GM12892 (cell line): ENCODE data around the gene PAX7.
"Not testable (repeated sequence)": the region's sequence is repeated elsewhere in the genome, so short reads cannot be mapped to it uniquely, and the experiment has no call there.

Experiments
- DNase-seq: peaks from one replicate; pipeline ENCODE4 v3.0.0; 2011; ENCODE audit not compliant: insufficient read length
- FAIRE-seq: peaks from 2 replicates; lab custom pipeline; 2011; peaks lifted over from hg19 to GRCh38; lab: Jason Lieb, UNC
- POLR2A ChIP-seq: IDR thresholded peaks from 2 replicates; pipeline ENCODE4 v1.6.1; 2011; ENCODE audit warnings: low read depth, low read length, control low read depth
- POLR2AphosphoS5 ChIP-seq: IDR thresholded peaks from 2 replicates; pipeline ENCODE4 v1.6.1; 2011; ENCODE audit warnings: low read depth, low read length, control low read depth
- TAF1 ChIP-seq: IDR thresholded peaks from 2 replicates; pipeline ENCODE4 v1.6.1; 2011; ENCODE audit warnings: low read depth, mild to moderate bottlenecking, control low read depth, low read length, borderline replicate concordance

Gene PAX7

DNA sequence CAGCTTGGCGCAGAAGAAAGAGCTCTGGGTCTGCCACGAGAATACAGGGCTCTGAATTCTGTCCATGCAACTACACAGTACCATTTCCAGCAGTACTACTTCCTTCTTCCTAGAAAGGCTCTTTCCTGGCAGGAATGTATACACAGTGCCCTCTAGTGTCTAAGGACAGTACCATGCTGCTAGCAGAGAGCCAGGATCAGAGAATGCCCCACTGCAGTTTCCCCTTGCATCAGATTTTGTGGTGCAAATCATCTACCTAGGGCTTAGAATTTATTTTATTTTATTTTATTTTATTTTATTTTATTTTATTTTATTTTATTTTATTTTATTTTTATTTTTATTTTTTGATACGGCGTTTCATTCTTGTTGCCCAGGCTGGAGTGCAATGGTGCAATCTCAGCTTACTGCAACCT lies 50.8 kb downstream of the PAX7 start:
- FAIRE-seq (peak; percentile 14), DNase-seq (peak; percentile 41)

GRCh38 chr1:18682375-18682774 lies 51.7 kb downstream of the PAX7 start:
- no peak for DNase-seq
- TF ChIP-seq TAF1 (no peak), POLR2A (no peak), POLR2AphosphoS5 (no peak)
- FAIRE-seq: no peak

More for the DNA sequence above, 50.8 kb downstream of the PAX7 start:
- TF ChIP-seq POLR2AphosphoS5: no peak

- FAIRE-seq: no peak
- no peak for DNase-seq
- TF ChIP-seq POLR2AphosphoS5: no peak
- no peak for TF ChIP-seq TAF1
- no peak for TF ChIP-seq POLR2A
These were observed 53.7 kb downstream of the PAX7 start for GRCh38 chr1:18684303-18684702.

GRCh38 chr1:18686540-18686939 lies 55.9 kb downstream of the PAX7 start:
- FAIRE-seq: no peak
- no peak for DNase-seq
- TF ChIP-seq POLR2AphosphoS5 (no peak), POLR2A (no peak), TAF1 (no peak)

- no peak for DNase-seq
- no peak for FAIRE-seq
- no peak for TF ChIP-seq TAF1
- no peak for TF ChIP-seq POLR2AphosphoS5
- no peak for TF ChIP-seq POLR2A
These were observed 56.6 kb downstream of the PAX7 start for GRCh38 chr1:18687273-18687672.

DNA sequence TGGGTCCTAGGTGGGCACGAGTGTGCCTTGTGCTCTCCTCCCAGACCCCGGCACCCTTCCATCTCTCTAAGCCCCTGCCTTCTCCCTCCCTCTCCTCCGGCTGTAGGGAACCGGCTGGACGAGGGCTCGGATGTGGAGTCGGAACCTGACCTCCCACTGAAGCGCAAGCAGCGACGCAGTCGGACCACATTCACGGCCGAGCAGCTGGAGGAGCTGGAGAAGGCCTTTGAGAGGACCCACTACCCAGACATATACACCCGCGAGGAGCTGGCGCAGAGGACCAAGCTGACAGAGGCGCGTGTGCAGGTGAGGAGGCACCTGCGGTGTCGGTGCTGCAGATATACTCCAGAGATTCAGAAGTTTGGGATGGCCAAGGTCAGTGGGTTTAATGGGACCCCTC lies 61.0 kb downstream of the PAX7 start:
- FAIRE-seq (no peak), DNase-seq (no peak)
- TF ChIP-seq POLR2A (no peak), POLR2AphosphoS5 (no peak)

DNA sequence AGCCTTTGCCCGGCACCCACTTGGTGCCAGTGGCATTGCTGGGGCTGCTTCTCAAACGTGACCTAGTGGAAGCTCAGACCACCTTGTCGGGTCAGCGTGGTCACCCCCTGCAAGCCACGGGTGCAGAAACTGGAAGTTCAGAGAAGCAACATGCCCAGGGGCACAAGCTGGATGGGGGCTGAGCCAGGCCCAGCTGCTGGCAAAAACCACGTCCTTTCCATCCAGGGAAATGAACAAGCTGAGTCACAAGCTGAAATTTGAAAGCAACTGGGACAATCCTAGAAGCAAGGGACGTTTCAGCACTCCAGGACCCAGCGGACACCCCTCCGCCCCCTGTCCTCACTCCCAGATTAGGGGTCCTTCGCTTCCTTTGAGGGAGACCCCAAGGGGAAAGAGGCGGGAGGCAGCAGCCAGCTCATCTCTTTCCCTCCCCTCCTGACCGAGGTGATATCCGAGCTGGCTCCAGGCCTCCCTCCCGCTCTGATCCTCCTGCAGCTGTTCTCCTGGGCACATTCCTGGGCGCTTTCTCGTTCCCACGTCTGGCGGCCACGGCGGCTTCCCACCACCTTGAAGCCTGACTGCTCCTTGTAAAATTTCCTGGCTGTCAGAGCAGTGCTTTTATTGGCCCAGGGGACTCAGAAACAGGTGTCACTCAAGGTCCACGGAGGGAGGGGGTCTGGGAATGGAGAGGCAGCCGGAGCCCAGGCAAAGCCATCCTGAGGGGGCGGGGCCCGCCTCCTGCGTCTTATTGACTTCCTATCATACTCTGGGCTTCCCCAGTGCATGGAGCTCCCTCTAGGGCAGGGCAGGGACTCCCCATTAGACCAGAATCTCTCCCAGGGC lies 62.8 kb downstream of the PAX7 start:
- DNase-seq: no peak
- no peak for FAIRE-seq
- no peak for TF ChIP-seq TAF1

GRCh38 chr1:18694289-18694688 lies 63.6 kb downstream of the PAX7 start:
- not testable (repeated sequence) for DNase-seq, FAIRE-seq

GRCh38 chr1:18697541-18697940 lies 66.9 kb downstream of the PAX7 start:
- FAIRE-seq (no peak), DNase-seq (no peak)
- TF ChIP-seq TAF1: no peak
- TF ChIP-seq POLR2A: no peak
- TF ChIP-seq POLR2AphosphoS5: no peak

- no peak for FAIRE-seq
- TF ChIP-seq POLR2A (no peak), TAF1 (no peak), POLR2AphosphoS5 (no peak)
- no peak for DNase-seq
These were observed 69.9 kb downstream of the PAX7 start for GRCh38 chr1:18700530-18700929.

DNA sequence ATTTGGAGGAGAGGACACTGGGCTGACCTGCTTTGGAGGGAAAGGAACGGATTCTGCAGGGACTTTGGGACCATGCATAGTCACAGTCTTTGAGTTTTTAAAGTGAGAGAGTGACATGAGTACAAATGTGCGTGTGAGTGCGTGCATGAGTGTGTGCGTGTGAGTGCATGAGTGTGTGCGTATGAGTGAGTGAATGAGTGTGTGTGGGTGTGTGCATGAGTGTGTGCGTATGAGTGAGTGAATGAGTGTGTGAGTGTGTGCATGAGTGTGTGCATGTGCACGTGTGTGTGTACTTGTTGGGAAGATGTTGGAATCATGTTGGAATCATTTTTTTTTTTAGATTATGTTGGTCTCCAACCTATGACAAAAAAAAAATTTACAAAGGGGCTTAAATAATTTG lies 70.5 kb downstream of the PAX7 start:
- no peak for TF ChIP-seq POLR2A
- TF ChIP-seq POLR2AphosphoS5: no peak
- no peak for FAIRE-seq
- DNase-seq: no peak

DNA sequence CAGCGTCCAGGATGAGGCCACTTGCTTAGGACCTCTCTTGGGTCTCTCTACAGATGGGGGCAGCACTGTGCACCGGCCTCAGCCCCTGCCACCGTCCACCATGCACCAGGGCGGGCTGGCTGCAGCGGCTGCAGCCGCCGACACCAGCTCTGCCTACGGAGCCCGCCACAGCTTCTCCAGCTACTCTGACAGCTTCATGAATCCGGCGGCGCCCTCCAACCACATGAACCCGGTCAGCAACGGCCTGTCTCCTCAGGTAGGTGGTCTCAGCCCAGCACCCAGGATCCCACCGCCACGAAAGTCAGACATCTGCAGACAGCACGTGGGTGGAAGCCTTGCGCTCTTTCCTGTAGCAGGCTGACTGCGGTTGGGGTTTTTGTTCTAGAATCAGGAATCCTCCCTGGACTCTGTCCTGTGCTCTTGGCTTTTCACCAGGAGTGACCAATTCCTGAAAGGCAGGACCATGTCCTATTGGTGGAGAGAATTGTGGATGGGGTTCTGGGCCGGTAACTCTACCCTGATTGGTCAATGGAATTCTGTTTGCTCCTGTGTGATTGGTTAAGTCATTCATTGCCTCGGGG lies 72.5 kb downstream of the PAX7 start:
- no peak for FAIRE-seq
- TF ChIP-seq POLR2A (no peak), TAF1 (no peak), POLR2AphosphoS5 (no peak)
- no peak for DNase-seq
